ENCODE data around the gene FRS3.

The FRS3 gene

GRCh38 chr6:41756354-41756753 lies 23.3 kb downstream of the FRS3 start:
- no peak for TF ChIP-seq EZH2phosphoT487 (IDR thresholded peaks at IDR 0.05; ENCODE audit: borderline replicate concordance)
- TF ChIP-seq, protein P1, sequence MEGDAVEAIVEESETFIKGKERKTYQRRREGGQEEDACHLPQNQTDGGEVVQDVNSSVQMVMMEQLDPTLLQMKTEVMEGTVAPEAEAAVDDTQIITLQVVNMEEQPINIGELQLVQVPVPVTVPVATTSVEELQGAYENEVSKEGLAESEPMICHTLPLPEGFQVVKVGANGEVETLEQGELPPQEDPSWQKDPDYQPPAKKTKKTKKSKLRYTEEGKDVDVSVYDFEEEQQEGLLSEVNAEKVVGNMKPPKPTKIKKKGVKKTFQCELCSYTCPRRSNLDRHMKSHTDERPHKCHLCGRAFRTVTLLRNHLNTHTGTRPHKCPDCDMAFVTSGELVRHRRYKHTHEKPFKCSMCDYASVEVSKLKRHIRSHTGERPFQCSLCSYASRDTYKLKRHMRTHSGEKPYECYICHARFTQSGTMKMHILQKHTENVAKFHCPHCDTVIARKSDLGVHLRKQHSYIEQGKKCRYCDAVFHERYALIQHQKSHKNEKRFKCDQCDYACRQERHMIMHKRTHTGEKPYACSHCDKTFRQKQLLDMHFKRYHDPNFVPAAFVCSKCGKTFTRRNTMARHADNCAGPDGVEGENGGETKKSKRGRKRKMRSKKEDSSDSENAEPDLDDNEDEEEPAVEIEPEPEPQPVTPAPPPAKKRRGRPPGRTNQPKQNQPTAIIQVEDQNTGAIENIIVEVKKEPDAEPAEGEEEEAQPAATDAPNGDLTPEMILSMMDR (conservative IDR thresholded peaks at IDR 0.05; ENCODE audit: low read length) = no peak
- Histone ChIP-seq H3K4me3 (ENCODE audit: low read length, poor library complexity, severe bottlenecking) (peak overlapping the region; percentile 23), H2AFZ (ENCODE audit: low read length) (peak overlapping the region; percentile 53), H4K20me1 (ENCODE audit: insufficient read depth, low read length, poor library complexity, severe bottlenecking) (no peaks in the 10 kb centered on the region), H3K4me1 (ENCODE audit: insufficient read depth, low read length, poor library complexity, severe bottlenecking) (peaks cover 21% of the 10 kb centered on the region), H3K27me3 (ENCODE audit: insufficient read depth, low read length, poor library complexity, severe bottlenecking) (no peaks in the 10 kb centered on the region), H3K79me2 (ENCODE audit: insufficient read depth, low read length) (no peaks in the 10 kb centered on the region), H3K9me2 (replicated peaks; ENCODE audit: low read depth, low read length) (no peaks in the 10 kb centered on the region), H3K36me3 (ENCODE audit: insufficient read depth, low read length) (no peaks in the 10 kb centered on the region), H3K9ac (ENCODE audit: low read depth, low read length, poor library complexity, severe bottlenecking) (peak overlapping the region; percentile 45), H3K9me3 (ENCODE audit: insufficient read depth, low read depth, low read length) (no peaks in the 10 kb centered on the region), H3K4me2 (ENCODE audit: low read depth, low read length, poor library complexity, severe bottlenecking) (peak overlapping the region; percentile 47), H3F3A (ENCODE audit: low read depth) (no peaks in the 10 kb centered on the region)

DNA sequence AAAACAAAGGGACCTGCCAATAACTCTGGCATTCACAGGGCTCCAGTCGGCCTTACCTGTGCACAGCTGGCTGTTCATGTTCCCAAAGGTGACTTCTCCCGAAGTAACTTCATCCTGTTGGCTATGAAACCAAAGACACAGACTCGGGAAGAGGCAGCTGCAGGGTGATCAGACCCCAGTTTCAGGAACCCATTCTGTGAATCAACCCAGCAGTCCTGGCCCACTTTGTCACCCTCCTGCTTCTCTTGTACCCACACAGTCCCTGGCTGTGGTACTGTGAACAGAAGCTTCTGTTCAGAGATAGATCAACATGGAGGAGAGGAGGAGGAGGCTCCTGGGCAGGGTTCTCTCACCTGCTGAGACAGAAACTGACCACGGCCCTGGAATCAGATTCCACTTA lies 23.8 kb downstream of the FRS3 start:
- Histone ChIP-seq H4K20me1 (ENCODE audit: insufficient read depth, low read length, poor library complexity, severe bottlenecking) (no peaks in the 10 kb centered on the region), H3K27me3 (ENCODE audit: insufficient read depth, low read length, poor library complexity, severe bottlenecking) (no peaks in the 10 kb centered on the region), H3K9me3 (ENCODE audit: insufficient read depth, low read depth, low read length) (no peaks in the 10 kb centered on the region), H3K4me3 (ENCODE audit: low read length, poor library complexity, severe bottlenecking) (peak overlapping the region; percentile 23), H3K4me2 (ENCODE audit: low read depth, low read length, poor library complexity, severe bottlenecking) (peak overlapping the region; percentile 47), H3K36me3 (ENCODE audit: insufficient read depth, low read length) (no peaks in the 10 kb centered on the region), H3K9ac (ENCODE audit: low read depth, low read length, poor library complexity, severe bottlenecking) (peak overlapping the region; percentile 45), H3K4me1 (ENCODE audit: insufficient read depth, low read length, poor library complexity, severe bottlenecking) (peaks cover 21% of the 10 kb centered on the region), H2AFZ (ENCODE audit: low read length) (peak overlapping the region; percentile 53), H3F3A (ENCODE audit: low read depth) (no peaks in the 10 kb centered on the region), H3K79me2 (ENCODE audit: insufficient read depth, low read length) (no peaks in the 10 kb centered on the region), H3K9me2 (replicated peaks; ENCODE audit: low read depth, low read length) (no peaks in the 10 kb centered on the region)
- no peak for TF ChIP-seq EZH2phosphoT487 (IDR thresholded peaks at IDR 0.05; ENCODE audit: borderline replicate concordance)
- TF ChIP-seq, protein P1 (conservative IDR thresholded peaks at IDR 0.05; ENCODE audit: low read length) = no peak

DNA sequence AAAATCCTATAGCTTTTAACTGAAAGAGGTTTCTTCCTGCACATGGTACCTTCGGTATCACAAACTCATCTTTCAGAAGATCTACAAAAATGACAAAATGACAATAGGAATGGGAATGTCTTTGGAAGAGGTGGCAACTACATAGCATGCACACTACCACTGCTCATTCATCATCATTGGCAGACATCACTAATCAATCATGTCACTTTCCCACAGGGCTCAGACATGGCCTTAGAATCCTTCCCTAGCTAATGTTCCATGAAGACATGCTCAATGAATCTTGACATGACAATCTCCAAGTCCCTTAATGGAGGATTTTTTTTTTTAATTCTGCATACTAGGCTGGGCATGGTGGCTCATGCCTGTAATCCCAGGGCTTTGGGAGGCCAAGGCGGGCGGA lies 29.3 kb downstream of the FRS3 start:
- H3K9me2 ChIP-seq (replicated peaks; ENCODE audit: low read depth, low read length) = no peaks in the 10 kb centered on the region
- no peak for TF ChIP-seq EZH2phosphoT487 (IDR thresholded peaks at IDR 0.05; ENCODE audit: borderline replicate concordance)
- TF ChIP-seq, protein P1 (conservative IDR thresholded peaks at IDR 0.05; ENCODE audit: low read length) = no peak
- no peaks in the 10 kb centered on the region for H3K27me3 ChIP-seq (ENCODE audit: insufficient read depth, low read length, poor library complexity, severe bottlenecking)
- no peaks in the 10 kb centered on the region for H4K20me1 ChIP-seq (ENCODE audit: insufficient read depth, low read length, poor library complexity, severe bottlenecking)
- H3K79me2 ChIP-seq (ENCODE audit: insufficient read depth, low read length) = no peaks in the 10 kb centered on the region
- H3K4me2 ChIP-seq (ENCODE audit: low read depth, low read length, poor library complexity, severe bottlenecking) = no peak overlapping the region
- H2AFZ ChIP-seq (ENCODE audit: low read length) = no peak overlapping the region
- no peak overlapping the region for H3K9ac ChIP-seq (ENCODE audit: low read depth, low read length, poor library complexity, severe bottlenecking)
- no peaks in the 10 kb centered on the region for H3K36me3 ChIP-seq (ENCODE audit: insufficient read depth, low read length)
- H3K4me1 ChIP-seq (ENCODE audit: insufficient read depth, low read length, poor library complexity, severe bottlenecking) = no peaks in the 10 kb centered on the region
- H3K9me3 ChIP-seq (ENCODE audit: insufficient read depth, low read depth, low read length) = no peaks in the 10 kb centered on the region
- H3F3A ChIP-seq (ENCODE audit: low read depth) = no peaks in the 10 kb centered on the region
- no peak overlapping the region for H3K4me3 ChIP-seq (ENCODE audit: low read length, poor library complexity, severe bottlenecking)
